HepG2 (cell line): ENCODE data around the gene CCDC183. TPM values are rescaled to one million over a fixed set of nuclear protein-coding genes. Genes with fewer than 3 reads are reported as not detected.
A peak's percentile ranks its signal among the peaks of the same experiment; 100 is the strongest.

Source experiments
- ARHGAP35 ChIP-seq: sonication (generic); formaldehyde crosslinking; IDR thresholded peaks from 2 replicates; pipeline ENCODE4 v1.9.0; 2022; ENCODE audit warnings: mild to moderate bottlenecking, inconsistent platforms, moderate library complexity, missing genetic modification reagents, borderline replicate concordance
- GATAD1 ChIP-seq: IDR thresholded peaks from 2 replicates; pipeline ENCODE4 v1.6.1; 2016; ENCODE audit warnings: missing genetic modification reagents, missing compliant biosample characterization
- GMEB1 ChIP-seq: sonication (generic); formaldehyde crosslinking; IDR thresholded peaks from 2 replicates; pipeline ENCODE4 v1.5.1; 2020; ENCODE audit warnings: missing genetic modification reagents, mild to moderate bottlenecking, borderline replicate concordance
- NFKBIZ ChIP-seq: IDR thresholded peaks from 2 replicates; pipeline ENCODE4 v1.6.1; 2018; ENCODE audit warnings: missing genetic modification reagents, missing compliant biosample characterization
- SNAPC4 ChIP-seq: sonication (generic); formaldehyde crosslinking; IDR thresholded peaks from 2 replicates; pipeline ENCODE4 v1.4.0; 2020; ENCODE audit warnings: mild to moderate bottlenecking, missing genetic modification reagents
- TARDBP ChIP-seq: sonication (generic); formaldehyde crosslinking; IDR thresholded peaks from 2 replicates; pipeline ENCODE4 v1.8.0; 2022; ENCODE audit warnings: mild to moderate bottlenecking, missing genetic modification reagents
- YEATS2 ChIP-seq: sonication (generic); formaldehyde crosslinking; IDR thresholded peaks from 2 replicates; pipeline ENCODE4 v1.4.0; 2020; ENCODE audit warnings: missing genetic modification reagents, borderline replicate concordance
- ZGPAT ChIP-seq: IDR thresholded peaks from 2 replicates; pipeline ENCODE4 v1.6.1; 2016; ENCODE audit warnings: mild to moderate bottlenecking
- ZNF274 ChIP-seq: sonication (generic); formaldehyde crosslinking; IDR thresholded peaks from 2 replicates; pipeline ENCODE4 v1.5.1; 2020; ENCODE audit warnings: mild to moderate bottlenecking, missing genetic modification reagents
- ZNF605 ChIP-seq: sonication (generic); formaldehyde crosslinking; IDR thresholded peaks from 2 replicates; pipeline ENCODE4 v1.8.0; 2022; ENCODE audit warnings: mild to moderate bottlenecking, missing genetic modification reagents
- ZNF678 ChIP-seq: sonication (generic); formaldehyde crosslinking; IDR thresholded peaks from 2 replicates; pipeline ENCODE4 v1.4.0; 2020; ENCODE audit warnings: mild to moderate bottlenecking, missing genetic modification reagents
- ZNF749 ChIP-seq: sonication (generic); formaldehyde crosslinking; IDR thresholded peaks from 2 replicates; pipeline ENCODE4 v1.8.0; 2022; ENCODE audit warnings: mild to moderate bottlenecking, missing genetic modification reagents, moderate library complexity, borderline replicate concordance
- ZNF800 ChIP-seq: sonication (generic); formaldehyde crosslinking; IDR thresholded peaks from 2 replicates; pipeline ENCODE4 v1.4.0; 2020; ENCODE audit warnings: missing genetic modification reagents
- polyA plus RNA-seq, 8 experiments: library from polyadenylated mRNA; depleted of rRNA in 3 of 8; stranded (reverse) in 7 of 8; unstranded in 1 of 8; fragments of >200 nt; fragmentation: Illumina TruSeq in 4 of 8; extraction: Trizol in 4 of 8; gene quantifications; 2 replicates each; pipeline versions ENCODE4 v1.2.1 to v1.2.3, GENCODE V29; 2011 to 2016; ENCODE audit warnings: low read depth in 4 of 8, missing spikeins in 1 of 8, mixed read lengths in 1 of 8; ENCODE audit not compliant: insufficient read depth in 1 of 8
- total RNA-seq, 5 experiments: library from RNA; depleted of rRNA; stranded (reverse); fragments of >200 nt; fragmentation: Illumina TruSeq; extraction: Trizol; gene quantifications; 2 replicates each; pipeline ENCODE4 v1.2.3, GENCODE V29; 2016; ENCODE audit warnings: low read depth in 1 of 5

The CCDC183 gene
- total and polyA plus RNA-seq, 2 of the 13 experiments (the other 11 are each of a cell fraction or from before 2014, with no cell fraction given) = 5.0 to 66.4 TPM

- TF ChIP-seq ZNF800 = 0 out of 2 replicates have a peak, but pooled peaks have one; percentile 33
- TF ChIP-seq ZNF605 = peak; percentile 61; the same call in 1 of the 2 replicates
- peak; percentile 65; the same call in 1 of the 2 replicates for TF ChIP-seq ZNF274 (CRISPR knock-in tag)
- peak; percentile 15; the same call in 1 of the 2 replicates for TF ChIP-seq SNAPC4
- 0 out of 2 replicates have a peak, but pooled peaks have one; percentile 41 for TF ChIP-seq GMEB1 (CRISPR knock-in tag)
- peak; percentile 70; the same call in 1 of the 2 replicates for TF ChIP-seq TARDBP (CRISPR knock-in tag)
- TF ChIP-seq ZNF749 (CRISPR knock-in tag) = 0 out of 2 replicates have a peak, but pooled peaks have one; percentile 31
- 0 out of 2 replicates have a peak, but pooled peaks have one; percentile 17 for TF ChIP-seq GATAD1 (CRISPR knock-in tag)
- TF ChIP-seq ZNF678 (CRISPR knock-in tag) = peak; percentile 57; the same call in 1 of the 2 replicates
- peak; percentile 25; the same call in 1 of the 2 replicates for TF ChIP-seq ARHGAP35 (CRISPR knock-in tag)
- TF ChIP-seq YEATS2 = 0 out of 2 replicates have a peak, but pooled peaks have one; percentile 20
- TF ChIP-seq NFKBIZ = 0 out of 2 replicates have a peak, but pooled peaks have one; percentile 16
- TF ChIP-seq ZGPAT (CRISPR knock-in tag) = peak; percentile 47; the same call in 1 of the 2 replicates
These were observed 46.3 kb downstream of the CCDC183 start, which contains the start of gene AJM1 (continued) for GRCh38 chr9:136842380-136842948.
